Uterus (tissue), 4 donors: ENCODE data around the gene CYP4A11. TPM values are rescaled to one million over a fixed set of nuclear protein-coding genes. Genes with fewer than 3 reads are reported as not detected.
"Not testable (repeated sequence)": the region's sequence is repeated elsewhere in the genome, so short reads cannot be mapped to it uniquely, and the experiment has no call there.

ENCODE experiments used
- DNase-seq, 2 donors: peaks; one replicate each; pipeline ENCODE4 v3.0.0-alpha.2; 2019 to 2020
- H3K27ac ChIP-seq, 2 donors: fragments of 200-600 bp; sonication (generic); 1 replicate in 1 of 2; 2 replicates in 1 of 2; pipeline ENCODE4 v1.5.1; 2016 to 2018
- H3K27me3 ChIP-seq, 2 donors: fragments of 200-600 bp; sonication (generic); one replicate each; pipeline ENCODE4 v1.5.1; 2018 to 2019; ENCODE audit warnings: control low read depth in 1 of 2
- H3K36me3 ChIP-seq, 2 donors: fragments of 200-600 bp; sonication (generic); one replicate each; pipeline ENCODE4 v1.5.1; 2019; ENCODE audit warnings: control low read depth in 1 of 2
- H3K4me1 ChIP-seq, 2 donors: fragments of 200-600 bp; sonication (generic); one replicate each; pipeline ENCODE4 v1.5.1; 2018 to 2019; ENCODE audit warnings: control low read depth in 1 of 2
- H3K4me3 ChIP-seq, 2 donors: fragments of 200-600 bp; sonication (generic); 1 replicate in 1 of 2; 2 replicates in 1 of 2; pipeline ENCODE4 v1.5.1; 2018 to 2019; ENCODE audit warnings: mild to moderate bottlenecking in 1 of 2
- H3K9me3 ChIP-seq, 2 donors: fragments of 200-600 bp; sonication (generic); one replicate each; pipeline ENCODE4 v1.5.1; 2019; ENCODE audit warnings: control low read depth in 1 of 2
- POLR2A ChIP-seq, 2 donors: fragments of 450-650 bp; IDR thresholded peaks; one replicate each; pipeline ENCODE4 v1.6.1; 2016; ENCODE audit warnings: antibody characterized with exemption in 2 of 2, mild to moderate bottlenecking in 1 of 2, moderate library complexity in 1 of 2
- intact Hi-C: fragments of 100-400 bp; cut with DNase I; formaldehyde crosslinking; loops from one replicate; pipeline ENCODE4 v1.15.1; 2023; ENCODE audit warnings: low total_unique reads
- total RNA-seq, 4 donors: library from RNA; depleted of rRNA in 3 of 4; stranded (reverse); fragments of >200 nt in 3 of 4; gene quantifications; one replicate each; pipeline versions ENCODE4 v1.1.0 to v1.2.4, GENCODE V29; 2014 to 2023
- TF ChIP-seq, protein P1 (sequence below), 4 experiments: fragments of 200-600 bp in 2 of 4; fragments of 450-650 bp in 2 of 4; sonication (generic) in 2 of 4; IDR thresholded peaks; one replicate each; pipeline ENCODE4 v1.5.1; 2016 to 2019; ENCODE audit warnings: antibody characterized with exemption in 4 of 4, mild to moderate bottlenecking in 2 of 4, moderate library complexity in 1 of 4
- donor health status: DM: yes; HTN: yes; CAD: no.

Gene CYP4A11
- total RNA-seq, 4 donors from 2014 or later = 0.21 to 1.0 TPM; not detected in 2

DNA sequence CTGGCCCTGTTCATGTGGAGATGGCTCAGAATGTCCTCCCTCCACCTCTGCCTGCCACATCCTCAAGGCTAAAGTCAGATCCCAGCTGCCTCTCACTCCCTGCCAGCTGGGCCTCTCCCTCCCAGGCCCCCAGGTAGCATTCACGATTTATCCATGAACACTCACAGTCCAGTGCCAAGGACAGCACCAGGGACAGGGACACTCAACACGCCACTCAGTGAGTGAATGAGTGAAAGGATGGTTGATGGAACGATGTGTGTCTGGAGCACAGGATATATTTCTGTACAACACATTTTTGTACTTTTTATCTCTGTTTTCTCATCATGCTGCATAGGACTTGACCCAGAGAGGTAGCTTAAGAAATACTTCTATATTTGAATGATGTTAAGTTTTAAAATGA is 10.1 kb downstream of the CYP4A11 start:
- Histone ChIP-seq H3K27ac (no peak overlapping the region), H3K4me1 (no peaks in the 10 kb centered on the region), H3K36me3 (no peaks in the 10 kb centered on the region), H3K9me3 (no peaks in the 10 kb centered on the region), H3K4me3 (no peak overlapping the region), H3K27me3 (no peaks in the 10 kb centered on the region)
- no peak for TF ChIP-seq POLR2A (IDR thresholded peaks at IDR 0.05)
- TF ChIP-seq, protein P1, sequence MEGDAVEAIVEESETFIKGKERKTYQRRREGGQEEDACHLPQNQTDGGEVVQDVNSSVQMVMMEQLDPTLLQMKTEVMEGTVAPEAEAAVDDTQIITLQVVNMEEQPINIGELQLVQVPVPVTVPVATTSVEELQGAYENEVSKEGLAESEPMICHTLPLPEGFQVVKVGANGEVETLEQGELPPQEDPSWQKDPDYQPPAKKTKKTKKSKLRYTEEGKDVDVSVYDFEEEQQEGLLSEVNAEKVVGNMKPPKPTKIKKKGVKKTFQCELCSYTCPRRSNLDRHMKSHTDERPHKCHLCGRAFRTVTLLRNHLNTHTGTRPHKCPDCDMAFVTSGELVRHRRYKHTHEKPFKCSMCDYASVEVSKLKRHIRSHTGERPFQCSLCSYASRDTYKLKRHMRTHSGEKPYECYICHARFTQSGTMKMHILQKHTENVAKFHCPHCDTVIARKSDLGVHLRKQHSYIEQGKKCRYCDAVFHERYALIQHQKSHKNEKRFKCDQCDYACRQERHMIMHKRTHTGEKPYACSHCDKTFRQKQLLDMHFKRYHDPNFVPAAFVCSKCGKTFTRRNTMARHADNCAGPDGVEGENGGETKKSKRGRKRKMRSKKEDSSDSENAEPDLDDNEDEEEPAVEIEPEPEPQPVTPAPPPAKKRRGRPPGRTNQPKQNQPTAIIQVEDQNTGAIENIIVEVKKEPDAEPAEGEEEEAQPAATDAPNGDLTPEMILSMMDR (IDR thresholded peaks at IDR 0.05) = no peak
- DNase-seq = no peak
- intact Hi-C loops = no loop called here

DNA sequence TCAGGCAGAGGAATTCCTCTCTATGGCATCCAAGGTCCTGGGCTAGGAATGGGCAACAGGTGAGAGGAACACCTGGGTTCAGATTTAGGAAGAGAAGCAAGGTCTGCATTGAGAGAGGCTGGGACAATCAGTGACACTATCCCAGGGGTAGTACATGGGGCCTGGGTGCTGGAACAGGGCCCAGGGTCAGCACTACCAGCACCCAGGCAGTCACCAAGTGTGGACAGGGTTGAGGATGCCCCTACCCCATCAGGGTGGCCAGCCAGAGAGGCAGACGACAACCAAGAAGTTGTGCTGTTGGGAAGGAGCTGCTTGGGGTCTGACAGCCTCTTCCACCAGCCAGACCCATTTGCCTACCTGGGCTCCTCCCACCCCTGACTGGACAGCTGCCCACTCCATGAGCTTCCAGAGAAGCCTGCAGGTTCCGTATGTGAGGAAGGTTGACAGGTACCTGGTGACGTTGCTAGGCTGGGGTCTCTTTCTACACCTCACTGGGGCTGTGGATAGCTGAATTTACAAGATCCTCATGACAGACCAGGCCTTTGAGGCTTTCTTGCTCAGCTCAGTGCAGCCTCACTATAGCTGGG is 13.9 kb downstream of the CYP4A11 start:
- no peak for TF ChIP-seq POLR2A (IDR thresholded peaks at IDR 0.05)
- TF ChIP-seq, protein P1 (IDR thresholded peaks at IDR 0.05) = no peak
- intact Hi-C loops = no loop called here
- DNase-seq = no peak

DNA sequence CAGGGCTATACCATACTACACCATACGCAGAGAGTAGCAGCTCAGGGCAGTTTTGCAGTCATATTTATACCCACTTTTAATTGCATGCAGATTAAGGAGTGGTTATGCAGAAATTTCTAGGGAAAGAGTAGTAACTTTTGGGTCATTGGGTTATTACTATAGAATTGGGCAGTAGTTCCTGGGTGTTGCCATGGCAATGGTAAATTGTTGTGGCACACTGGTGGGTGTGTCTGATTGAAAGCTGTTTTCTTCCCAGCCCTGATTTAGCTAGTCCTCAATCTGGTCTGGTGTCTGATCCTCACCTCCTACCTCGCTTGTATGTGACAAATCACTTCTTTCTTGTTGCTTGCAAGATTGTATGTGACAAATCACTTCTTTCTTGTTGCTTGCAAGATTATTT is 30.5 kb downstream of the CYP4A11 start:
- Histone ChIP-seq H3K27ac (no peak overlapping the region), H3K27me3 (no peaks in the 10 kb centered on the region), H3K36me3 (no peaks in the 10 kb centered on the region), H3K9me3 (no peaks in the 10 kb centered on the region), H3K4me3 (no peak overlapping the region), H3K4me1 (no peaks in the 10 kb centered on the region)
- no peak for DNase-seq
- intact Hi-C loops = no loop called here
- TF ChIP-seq, protein P1 (IDR thresholded peaks at IDR 0.05) = no peak
- no peak for TF ChIP-seq POLR2A (IDR thresholded peaks at IDR 0.05)

More for the DNA sequence above, 13.9 kb downstream of the CYP4A11 start:
- Histone ChIP-seq H3K4me1 (no peaks in the 10 kb centered on the region), H3K4me3 (no peak overlapping the region), H3K36me3 (no peaks in the 10 kb centered on the region), H3K27me3 (no peaks in the 10 kb centered on the region), H3K9me3 (no peaks in the 10 kb centered on the region), H3K27ac (no peak overlapping the region)

DNA sequence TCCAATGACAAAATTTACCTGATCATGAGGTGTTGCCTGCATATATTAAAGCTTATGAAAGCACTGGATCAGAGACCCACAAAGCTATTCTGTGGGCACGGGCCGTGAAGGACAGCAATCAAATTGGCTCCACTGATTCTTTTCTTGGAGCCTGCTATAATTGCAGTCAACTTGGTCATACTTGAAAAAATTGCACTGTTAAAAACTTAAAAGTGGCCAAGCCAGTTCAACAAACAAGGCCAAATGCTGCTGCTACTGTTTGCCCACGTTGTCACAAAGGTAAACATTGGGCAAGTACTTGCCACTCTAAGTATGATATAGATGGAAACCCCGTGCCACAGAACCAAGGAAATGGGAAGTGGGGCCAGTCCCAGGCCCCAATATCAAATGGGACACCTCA is 37.8 kb downstream of the CYP4A11 start:
- no peaks in the 10 kb centered on the region for H3K27me3 ChIP-seq
- H3K9me3 ChIP-seq = no peaks in the 10 kb centered on the region
- DNase-seq = no peak
- no peak overlapping the region for H3K27ac ChIP-seq
- H3K36me3 ChIP-seq = no peaks in the 10 kb centered on the region
- intact Hi-C loops = no loop called here
- H3K4me3 ChIP-seq = no peak overlapping the region
- TF ChIP-seq, protein P1 (IDR thresholded peaks at IDR 0.05) = no peak
- TF ChIP-seq POLR2A (IDR thresholded peaks at IDR 0.05) = no peak
- no peaks in the 10 kb centered on the region for H3K4me1 ChIP-seq

DNA sequence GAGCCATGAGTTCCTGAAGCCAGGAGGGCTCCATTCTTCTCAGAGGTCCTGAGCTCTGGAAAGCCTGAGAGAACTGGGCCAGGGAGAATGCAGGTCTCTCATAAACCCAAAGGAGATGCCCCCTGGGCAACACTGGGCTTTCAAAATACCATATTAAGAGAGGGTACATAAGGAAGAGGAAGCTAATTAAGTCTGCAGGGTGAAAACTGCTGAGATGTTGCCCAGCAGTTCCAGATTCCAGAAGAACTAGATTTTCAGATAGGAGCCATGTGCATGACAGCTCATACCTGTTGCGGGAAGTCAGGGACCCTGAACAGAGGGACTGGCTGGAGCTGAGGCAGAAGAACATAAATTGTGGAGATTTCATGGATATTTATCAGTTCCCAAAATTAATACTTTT is 40.9 kb downstream of the CYP4A11 start:
- DNase-seq = no peak
- Histone ChIP-seq H3K9me3 (no peaks in the 10 kb centered on the region), H3K4me3 (no peak overlapping the region), H3K27me3 (no peaks in the 10 kb centered on the region), H3K27ac (no peak overlapping the region), H3K36me3 (no peaks in the 10 kb centered on the region), H3K4me1 (no peaks in the 10 kb centered on the region)
- intact Hi-C loops = no loop called here
- no peak for TF ChIP-seq POLR2A (IDR thresholded peaks at IDR 0.05)
- TF ChIP-seq, protein P1 (IDR thresholded peaks at IDR 0.05) = no peak

DNA sequence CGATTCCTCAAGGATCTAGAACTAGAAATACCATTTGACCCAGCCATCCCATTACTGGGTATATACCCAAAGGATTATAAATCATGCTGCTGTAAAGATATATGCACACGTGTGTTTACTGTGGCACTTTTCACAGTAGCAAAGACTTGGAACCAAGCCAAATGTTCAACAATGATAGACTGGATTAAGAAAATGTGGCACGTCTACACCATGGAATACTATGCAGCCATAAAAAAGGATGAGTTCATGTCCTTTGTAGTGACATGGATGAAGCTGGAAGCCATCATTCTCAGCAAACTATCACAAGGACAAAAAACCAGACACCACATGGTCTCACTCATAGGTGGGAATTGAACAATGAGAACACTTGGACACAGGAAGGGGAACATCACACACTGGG is 59.6 kb downstream of the CYP4A11 start:
- H3K27ac ChIP-seq, H3K4me3 ChIP-seq, H3K4me1 ChIP-seq, intact Hi-C loops, H3K9me3 ChIP-seq, H3K27me3 ChIP-seq, H3K36me3 ChIP-seq, DNase-seq: not testable (repeated sequence)
